IMR-90 (cell line): ENCODE measurements around the gene SLC12A6. TPM values are rescaled to one million over a fixed set of nuclear protein-coding genes. Genes with fewer than 3 reads are reported as not detected.

Experiments
- BHLHE40 ChIP-seq: fragments of 150-350 bp; IDR thresholded peaks from 2 replicates; pipeline ENCODE4 v1.6.1; 2016; ENCODE audit warnings: mild to moderate bottlenecking, low read depth, low read length
- polyA plus RNA-seq, 3 experiments: library from polyadenylated mRNA; depleted of rRNA; stranded (reverse); fragments of >200 nt; gene quantifications; 2 replicates each; pipeline ENCODE4 v1.2.3, GENCODE V29; 2012; ENCODE audit warnings: low replicate concordance in 1 of 3
- total RNA-seq: library from RNA; depleted of rRNA; stranded (reverse); fragments of >200 nt; gene quantifications from 2 replicates; pipeline ENCODE4 v1.2.3, GENCODE V29; 2012
- TF ChIP-seq, protein P1 (sequence below): conservative IDR thresholded peaks from 2 replicates; pipeline ENCODE4 v1.5.1; 2012; ENCODE audit warnings: mild to moderate bottlenecking, low read depth, low read length, improper control_type of control experiment

SLC12A6 gene
- total and polyA plus RNA-seq, 2 of the 4 experiments (the other 2 are of a cell fraction), result 7.7 to 10.2 TPM

DNA sequence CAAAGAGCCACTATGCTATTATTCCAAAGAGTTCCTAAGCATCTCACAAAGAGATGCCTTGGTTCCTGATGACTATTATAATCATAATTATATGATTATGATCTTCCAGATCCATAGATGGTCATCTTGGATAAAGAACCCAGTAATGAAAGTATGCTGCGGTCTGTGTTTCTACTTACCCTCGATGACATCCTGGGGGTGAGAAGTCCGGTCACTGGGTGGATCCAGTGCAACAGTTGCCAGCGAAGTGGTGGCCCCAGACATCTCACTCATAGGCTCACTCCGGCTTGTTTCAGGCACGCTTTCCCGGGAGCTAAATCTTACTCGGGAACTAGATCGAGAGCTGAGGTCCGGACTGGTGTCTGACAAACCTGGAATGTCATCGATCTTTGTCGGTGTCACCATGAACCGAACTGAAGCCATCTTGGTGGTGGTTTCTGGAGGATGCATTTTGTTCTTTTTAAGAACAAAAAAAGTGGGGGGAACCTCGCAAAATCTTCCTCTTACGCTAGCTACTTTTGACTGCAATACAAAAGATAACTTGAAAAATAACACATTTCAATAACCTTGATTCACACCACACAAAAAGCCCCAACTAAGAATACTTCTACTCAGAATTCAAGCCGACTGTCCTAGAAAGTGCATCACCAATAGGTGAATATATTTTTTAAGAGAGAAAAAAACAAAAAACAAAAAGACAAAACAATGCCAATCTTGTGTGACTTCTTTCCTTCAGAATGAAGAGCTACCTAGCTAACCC, 1.2 kb downstream of the SLC12A6 start (continued):
- TF ChIP-seq, protein P1, sequence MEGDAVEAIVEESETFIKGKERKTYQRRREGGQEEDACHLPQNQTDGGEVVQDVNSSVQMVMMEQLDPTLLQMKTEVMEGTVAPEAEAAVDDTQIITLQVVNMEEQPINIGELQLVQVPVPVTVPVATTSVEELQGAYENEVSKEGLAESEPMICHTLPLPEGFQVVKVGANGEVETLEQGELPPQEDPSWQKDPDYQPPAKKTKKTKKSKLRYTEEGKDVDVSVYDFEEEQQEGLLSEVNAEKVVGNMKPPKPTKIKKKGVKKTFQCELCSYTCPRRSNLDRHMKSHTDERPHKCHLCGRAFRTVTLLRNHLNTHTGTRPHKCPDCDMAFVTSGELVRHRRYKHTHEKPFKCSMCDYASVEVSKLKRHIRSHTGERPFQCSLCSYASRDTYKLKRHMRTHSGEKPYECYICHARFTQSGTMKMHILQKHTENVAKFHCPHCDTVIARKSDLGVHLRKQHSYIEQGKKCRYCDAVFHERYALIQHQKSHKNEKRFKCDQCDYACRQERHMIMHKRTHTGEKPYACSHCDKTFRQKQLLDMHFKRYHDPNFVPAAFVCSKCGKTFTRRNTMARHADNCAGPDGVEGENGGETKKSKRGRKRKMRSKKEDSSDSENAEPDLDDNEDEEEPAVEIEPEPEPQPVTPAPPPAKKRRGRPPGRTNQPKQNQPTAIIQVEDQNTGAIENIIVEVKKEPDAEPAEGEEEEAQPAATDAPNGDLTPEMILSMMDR, result no peak
- no peak for TF ChIP-seq BHLHE40
